RCC 7860 (cell line): ENCODE data around the gene C5orf63.
"Not testable (repeated sequence)": the region's sequence is repeated elsewhere in the genome, so short reads cannot be mapped to it uniquely, and the experiment has no call there.

ENCODE experiments used
- DNase-seq: peaks from one replicate; pipeline ENCODE4 v3.0.0-alpha.2; 2015; ENCODE audit warnings: low spot score
- FAIRE-seq: peaks from 2 replicates; lab custom pipeline; 2012; peaks lifted over from hg19 to GRCh38; lab: Jason Lieb, UNC

C5orf63 gene

GRCh38 chr5:127038550-127038949 is 34.8 kb downstream of the C5orf63 start:
- no peak for DNase-seq
- no peak for FAIRE-seq

DNA sequence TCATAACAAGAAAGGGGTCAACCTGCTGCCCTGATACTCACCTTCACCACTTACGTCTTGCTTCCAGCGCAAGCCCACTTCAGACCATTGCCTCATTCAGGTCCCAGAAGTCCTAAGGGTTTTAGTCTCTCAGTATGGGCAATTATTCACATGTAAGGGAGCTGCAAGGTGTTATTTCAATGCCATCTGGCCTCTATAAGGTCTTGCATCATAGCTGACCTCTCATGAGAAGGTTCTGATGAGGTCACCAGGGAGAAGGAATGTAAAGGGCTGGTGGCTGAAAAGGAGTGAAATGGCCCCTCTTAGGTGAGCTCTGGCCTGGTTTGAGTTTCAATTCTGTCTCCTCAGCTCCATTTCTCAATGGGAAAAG is 41.5 kb downstream of the C5orf63 start:
- no peak for FAIRE-seq

DNA sequence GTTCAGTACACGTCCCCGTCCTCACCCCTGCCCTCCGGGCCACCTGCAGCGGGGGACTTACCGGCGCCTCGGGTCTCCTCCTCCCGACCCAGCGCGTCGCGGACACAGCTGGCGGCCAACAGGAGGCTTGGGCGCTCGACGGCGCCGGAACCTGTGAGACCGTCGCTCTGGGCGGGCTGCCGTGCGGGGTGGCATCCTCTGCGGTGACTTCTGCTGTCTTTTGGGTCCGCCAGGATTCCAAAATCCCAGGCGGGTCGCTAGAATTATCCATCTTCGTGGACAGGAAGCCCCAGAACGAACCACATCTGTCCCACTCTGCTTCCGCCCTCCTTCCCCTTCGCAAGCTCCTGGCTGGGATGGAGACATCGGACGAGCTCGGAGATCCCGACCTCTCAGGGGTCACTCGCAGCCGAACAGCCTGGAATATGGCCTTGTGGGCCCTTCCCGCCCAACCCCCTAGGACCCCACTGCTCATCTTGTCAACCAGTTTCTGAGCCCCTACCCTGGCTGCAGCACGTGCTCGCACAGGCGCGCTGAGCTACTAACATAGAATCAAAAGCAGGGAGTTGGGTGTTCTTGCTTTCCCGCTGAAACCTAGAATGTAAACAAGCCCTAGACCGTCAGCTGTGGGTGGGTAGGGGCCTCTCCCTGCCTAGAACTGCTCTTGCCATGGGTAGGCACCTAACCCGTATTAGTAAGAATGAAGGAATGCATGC is 42.0 kb downstream of the C5orf63 start:
- no peak for FAIRE-seq
- DNase-seq, result no peak

More for the DNA sequence above, 41.5 kb downstream of the C5orf63 start:
- no peak for DNase-seq

GRCh38 chr5:127030259-127031146 is 42.8 kb downstream of the C5orf63 start, which contains the start of gene MARCHF3:
TSS of gene MARCHF3 (minus strand) at chr5:127030558. CDS start at chr5:126918171, 112,387 bp downstream.
- peak; percentile 90 for DNase-seq
- FAIRE-seq, result peak; percentile 31

DNA sequence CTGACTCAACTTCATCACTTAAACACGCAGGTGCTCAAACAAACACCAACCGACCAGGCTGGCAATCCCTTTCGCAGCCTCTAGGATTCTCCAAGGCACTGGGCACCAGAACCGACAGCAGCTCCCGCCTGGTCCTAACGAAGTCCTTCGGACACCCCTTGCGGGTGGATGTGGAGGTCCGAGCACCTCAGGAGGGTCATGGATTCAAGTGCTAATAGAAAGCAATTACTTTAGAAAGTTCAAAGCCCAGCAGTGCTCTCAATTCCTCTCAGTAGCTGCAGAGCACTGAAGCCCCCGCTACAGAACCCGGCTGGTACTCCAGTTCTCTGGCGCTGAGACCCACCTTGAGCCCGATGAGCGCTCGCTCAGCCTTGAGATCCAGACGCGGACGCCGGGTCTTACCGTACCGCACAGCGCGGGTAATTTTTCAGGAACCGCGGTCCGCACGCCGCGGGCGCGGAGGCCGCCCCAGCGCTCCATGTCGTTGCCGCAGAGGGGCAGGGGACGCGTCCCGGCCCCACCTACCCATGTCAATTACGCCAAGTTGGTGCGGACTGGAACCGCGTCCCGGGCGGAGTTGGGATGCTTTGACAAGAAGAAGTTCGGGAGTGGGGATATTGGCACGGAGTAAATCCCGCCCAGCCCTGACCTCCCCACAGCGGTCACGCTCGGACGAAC is 43.6 kb downstream of the C5orf63 start:
- FAIRE-seq (peak; percentile 42), DNase-seq (peak; percentile 75)

- no peak for DNase-seq
- FAIRE-seq, result no peak
These were observed 44.4 kb downstream of the C5orf63 start for GRCh38 chr5:127028822-127029457.

DNA sequence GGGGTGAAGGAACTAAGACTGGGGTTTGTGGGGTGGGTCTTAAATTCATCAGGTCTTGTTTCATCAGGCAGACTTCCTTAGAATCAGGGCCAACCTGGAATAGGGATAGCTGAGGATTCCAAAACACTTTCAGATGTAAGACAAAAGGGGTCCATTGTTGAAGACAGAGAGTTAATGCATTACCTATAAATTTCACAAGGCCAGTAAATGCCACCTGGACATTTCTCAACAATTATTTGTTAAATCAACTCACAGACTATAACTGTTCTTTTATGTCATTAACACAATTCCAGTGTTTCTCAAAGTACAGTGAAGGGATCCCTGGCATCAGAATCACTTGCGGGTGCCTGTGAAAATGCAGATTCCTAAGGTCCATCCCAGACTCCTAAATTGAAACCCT is 45.8 kb downstream of the C5orf63 start:
- DNase-seq (no peak), FAIRE-seq (no peak)

- no peak for DNase-seq
- FAIRE-seq, result no peak
These were observed 47.1 kb downstream of the C5orf63 start for GRCh38 chr5:127026166-127026565.

DNA sequence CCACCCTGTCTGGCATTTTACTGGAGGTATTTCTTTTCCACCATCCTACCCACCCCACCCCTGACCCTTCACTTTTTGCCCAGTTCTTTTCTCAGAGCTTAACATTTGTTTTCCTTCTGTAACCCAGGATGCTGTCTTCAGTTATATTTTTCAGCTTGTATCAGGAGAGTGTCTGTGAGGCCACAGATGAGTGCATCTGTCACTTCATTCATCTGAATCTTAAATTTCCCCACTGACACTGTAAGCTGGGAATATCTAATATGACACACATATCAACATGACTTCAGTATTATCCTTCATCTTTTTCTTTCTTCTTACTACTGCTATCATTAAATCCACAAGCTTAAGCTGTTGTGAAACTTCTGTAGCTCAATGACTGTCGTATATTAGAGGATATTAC is 47.8 kb downstream of the C5orf63 start:
- FAIRE-seq, result no peak

DNA sequence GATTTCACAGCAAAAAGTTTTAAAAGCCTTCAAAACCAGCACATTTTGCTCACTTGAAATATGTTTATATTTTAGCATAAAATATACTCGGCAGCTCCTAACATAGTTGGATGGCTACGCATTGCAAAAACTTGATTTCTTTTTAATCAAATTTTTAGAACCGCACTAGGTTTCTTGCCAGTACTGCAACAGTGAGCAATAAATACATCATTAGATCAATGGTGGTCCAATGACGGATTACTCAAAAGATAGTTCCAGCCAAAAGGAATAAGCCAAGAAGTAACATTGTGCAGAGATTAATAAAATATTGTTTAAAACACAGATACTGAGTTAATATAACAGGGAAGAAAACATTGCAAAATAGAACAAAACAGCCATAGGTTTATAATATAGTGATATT is 48.5 kb downstream of the C5orf63 start:
- FAIRE-seq, result no peak
- no peak for DNase-seq

More for the DNA sequence above, 47.8 kb downstream of the C5orf63 start:
- no peak for DNase-seq

GRCh38 chr5:127023552-127024191 is 49.6 kb downstream of the C5orf63 start:
- not testable (repeated sequence) for DNase-seq, FAIRE-seq

- DNase-seq (no peak), FAIRE-seq (no peak)
These were observed 50.5 kb downstream of the C5orf63 start for GRCh38 chr5:127022846-127023245.

DNA sequence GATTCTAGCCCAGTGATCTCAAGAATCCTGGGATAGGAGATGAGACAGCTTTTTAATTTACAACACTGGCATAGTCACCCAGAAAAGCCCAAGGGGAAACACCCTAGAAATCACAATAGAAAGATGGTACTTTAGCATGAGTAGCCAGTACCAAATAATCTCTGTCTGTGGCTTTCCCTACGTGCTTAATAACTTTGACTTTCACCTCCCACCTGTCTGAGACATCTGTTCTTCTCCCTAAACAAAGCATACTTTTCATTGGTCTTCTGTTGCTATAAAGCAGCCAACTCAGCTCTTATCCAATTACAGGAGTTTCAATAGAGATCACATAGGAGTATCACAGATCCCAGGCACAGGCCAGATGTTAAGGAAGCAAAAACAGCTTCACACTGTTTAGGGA is 53.4 kb downstream of the C5orf63 start:
- no peak for FAIRE-seq
- no peak for DNase-seq

- not testable (repeated sequence) for FAIRE-seq, DNase-seq
These were observed 56.6 kb downstream of the C5orf63 start for GRCh38 chr5:127016722-127017121.

DNA sequence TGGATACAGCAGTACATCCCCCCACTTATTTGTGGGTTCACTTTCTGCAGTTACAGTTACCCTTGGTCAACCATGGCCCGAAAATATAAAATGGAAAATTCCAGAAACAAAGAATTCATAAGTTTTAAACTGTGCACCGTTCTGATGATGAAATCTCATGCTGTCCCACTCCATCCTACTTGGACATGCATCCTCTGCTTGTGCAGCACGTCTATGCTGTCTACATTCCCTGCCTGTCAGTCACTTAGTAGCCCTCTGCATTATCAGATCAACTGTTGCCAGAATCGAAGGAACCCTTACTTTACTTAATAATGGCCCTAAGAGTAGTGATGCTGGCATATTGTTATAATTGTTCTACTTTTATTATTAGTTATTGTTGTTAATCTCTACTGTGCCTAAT is 57.6 kb downstream of the C5orf63 start:
- DNase-seq (no peak), FAIRE-seq (no peak)

- FAIRE-seq, result no peak
These were observed 58.7 kb downstream of the C5orf63 start for GRCh38 chr5:127014573-127014972.

GRCh38 chr5:127013407-127013806 is 59.9 kb downstream of the C5orf63 start:
- DNase-seq (no peak), FAIRE-seq (peak; percentile 11)

More at GRCh38 chr5:127014573-127014972, 58.7 kb downstream of the C5orf63 start:
- no peak for DNase-seq

- FAIRE-seq, result peak; percentile 88
These were observed 60.4 kb downstream of the C5orf63 start for GRCh38 chr5:127012916-127013315.

GRCh38 chr5:127011961-127012644 is 61.2 kb downstream of the C5orf63 start:
- DNase-seq (peak; percentile 67), FAIRE-seq (no peak)

More at GRCh38 chr5:127012916-127013315, 60.4 kb downstream of the C5orf63 start:
- DNase-seq, result peak; percentile 69

DNA sequence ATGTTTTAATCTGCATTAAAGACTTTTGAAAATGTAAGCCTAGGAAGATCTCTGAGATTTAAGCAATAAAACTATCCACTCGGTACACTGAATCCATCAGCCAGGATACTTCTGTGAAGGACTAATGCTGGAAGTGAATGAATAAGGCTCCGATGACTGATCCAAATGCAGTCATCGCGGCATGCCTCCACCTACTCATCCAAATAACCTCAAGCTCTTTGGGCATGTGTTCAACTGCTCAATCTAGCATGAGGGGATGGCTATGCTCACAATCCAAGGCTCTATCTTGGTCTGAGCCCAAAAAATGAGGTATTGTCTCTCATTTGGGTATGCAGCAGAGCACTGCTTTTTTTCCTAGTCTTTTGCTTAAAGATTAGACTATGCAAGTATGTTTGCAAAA is 62.1 kb downstream of the C5orf63 start:
- DNase-seq, result peak; percentile 92
- FAIRE-seq, result peak; percentile 99
